ENCODE data around the gene INTS4.
"Not testable (repeated sequence)": the region's sequence is repeated elsewhere in the genome, so short reads cannot be mapped to it uniquely, and the experiment has no call there.

Gene INTS4

GRCh38 chr11:77876045-77876444 is 118.4 kb downstream of the INTS4 start:
- no peak for DNase-seq

DNA sequence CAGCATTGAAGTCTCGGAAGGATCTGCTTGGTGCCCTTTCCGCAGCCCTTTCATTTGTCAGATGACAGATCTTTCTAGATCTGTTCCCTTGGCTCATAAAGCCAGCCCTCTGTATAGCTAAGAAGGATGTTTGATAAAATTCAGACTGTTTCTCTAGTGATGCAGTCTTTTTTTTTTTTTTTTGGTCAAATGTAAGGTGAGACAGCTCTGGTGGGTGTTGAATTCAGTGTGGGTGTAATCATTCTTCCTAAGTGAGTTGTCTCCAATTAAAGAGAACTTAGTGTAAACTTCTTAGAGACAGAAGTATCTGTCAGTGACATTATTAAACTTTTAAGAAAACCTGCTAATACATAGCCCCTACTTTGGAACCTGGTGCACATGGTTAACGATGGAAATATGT is 120.3 kb downstream of the INTS4 start:
- no peak for DNase-seq

DNA sequence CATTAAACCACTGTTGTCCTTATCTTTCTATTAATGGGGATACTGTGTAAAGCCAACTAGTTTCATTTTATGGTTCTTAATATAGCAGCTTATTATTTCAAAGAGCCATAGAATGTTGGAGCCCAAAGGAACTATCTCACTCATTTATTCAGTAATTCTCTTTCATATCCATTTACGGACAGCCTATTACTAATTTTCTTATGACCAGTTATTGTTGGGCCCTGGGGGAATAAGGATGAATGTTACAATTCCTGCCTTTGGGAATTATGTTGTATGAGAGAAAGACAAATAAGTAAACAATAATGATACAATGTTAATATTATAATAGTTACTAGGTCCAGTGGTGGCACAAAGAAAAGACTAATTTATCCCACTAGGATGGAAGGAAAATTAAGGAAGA is 121.1 kb downstream of the INTS4 start:
- DNase-seq, result no peak

DNA sequence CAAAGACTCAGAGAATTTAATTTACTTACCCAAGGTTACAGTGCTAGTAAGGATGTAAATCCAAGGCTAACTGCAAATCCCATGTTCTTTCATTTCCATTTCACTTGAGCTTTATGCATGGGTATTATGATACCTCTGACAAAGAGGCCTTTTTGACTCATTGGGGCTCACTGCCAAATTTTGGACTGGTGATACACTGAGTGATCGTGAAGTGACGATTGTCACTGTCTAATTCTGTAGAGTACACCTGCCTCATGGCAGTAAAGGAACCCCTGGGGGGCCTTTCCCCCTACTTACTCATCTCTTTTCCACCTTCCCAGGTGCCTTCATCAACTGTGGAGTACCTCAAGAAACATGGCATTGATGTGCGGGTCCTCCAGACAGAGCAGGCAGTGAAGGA is 122.6 kb downstream of the INTS4 start:
- DNase-seq, result no peak

DNA sequence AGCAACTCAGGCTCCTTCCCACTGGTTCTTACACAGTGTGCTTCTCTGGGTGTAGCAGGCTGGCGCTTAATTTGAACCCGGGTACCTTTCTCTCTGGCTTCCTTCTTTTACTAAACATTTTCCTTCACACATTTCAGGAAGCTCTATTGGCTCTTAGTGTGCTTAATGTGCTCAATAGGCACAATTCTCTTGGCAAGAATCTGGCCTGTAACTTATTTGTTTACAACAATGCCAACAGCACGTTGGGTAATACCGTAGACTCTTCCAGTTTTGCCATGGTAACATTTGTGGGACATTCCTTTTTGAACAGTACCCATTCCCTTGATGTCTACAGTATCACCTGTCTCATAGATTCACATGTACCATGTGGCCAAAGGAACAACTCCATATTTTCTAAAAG is 125.7 kb downstream of the INTS4 start:
- no peak for DNase-seq

DNA sequence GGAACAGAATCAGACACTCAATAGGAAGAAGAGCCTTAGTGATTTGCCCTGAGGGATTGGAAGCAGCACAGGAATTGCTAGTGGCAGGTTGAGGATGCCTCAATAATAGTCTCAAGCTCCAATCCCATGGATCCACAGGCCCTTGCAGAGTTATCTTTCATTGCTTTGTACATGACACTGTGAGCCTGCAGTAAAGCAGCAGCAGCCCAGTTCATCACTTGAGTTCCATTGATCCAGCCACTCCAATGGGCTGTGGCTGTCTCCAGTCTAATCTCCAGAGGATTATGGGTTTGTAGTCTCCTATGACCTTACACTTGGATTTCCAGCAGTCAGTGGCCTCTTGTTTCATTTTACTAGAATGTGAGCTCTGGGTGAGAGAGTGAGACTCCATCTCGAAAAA is 128.1 kb downstream of the INTS4 start:
- DNase-seq, result no peak

GRCh38 chr11:77865805-77866204 is 128.7 kb downstream of the INTS4 start:
- DNase-seq, result no peak

GRCh38 chr11:77861444-77861843 is 133.0 kb downstream of the INTS4 start:
- not testable (repeated sequence) for DNase-seq

GRCh38 chr11:77857906-77858457 is 136.5 kb downstream of the INTS4 start:
- DNase-seq, result not testable (repeated sequence)

DNA sequence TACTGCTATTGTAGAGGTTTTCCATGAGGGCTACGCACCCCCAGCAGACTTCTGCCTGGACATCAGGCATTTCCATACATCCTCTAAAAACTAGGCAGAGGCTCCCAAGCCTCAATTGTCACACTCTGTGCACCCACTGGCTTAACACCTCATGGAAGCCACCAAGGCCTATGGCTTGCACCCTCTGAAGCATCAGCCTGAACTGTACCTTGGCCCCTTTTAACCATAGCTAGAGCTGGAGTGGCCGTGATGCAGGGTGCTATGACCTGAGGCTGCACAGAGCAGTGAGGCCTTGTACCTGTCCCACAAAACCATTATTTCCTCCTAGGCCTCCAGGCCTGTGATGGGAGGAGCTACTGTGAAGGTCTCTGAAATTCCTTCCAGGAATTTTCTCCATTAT is 139.6 kb downstream of the INTS4 start:
- peak; percentile 59 for DNase-seq

DNA sequence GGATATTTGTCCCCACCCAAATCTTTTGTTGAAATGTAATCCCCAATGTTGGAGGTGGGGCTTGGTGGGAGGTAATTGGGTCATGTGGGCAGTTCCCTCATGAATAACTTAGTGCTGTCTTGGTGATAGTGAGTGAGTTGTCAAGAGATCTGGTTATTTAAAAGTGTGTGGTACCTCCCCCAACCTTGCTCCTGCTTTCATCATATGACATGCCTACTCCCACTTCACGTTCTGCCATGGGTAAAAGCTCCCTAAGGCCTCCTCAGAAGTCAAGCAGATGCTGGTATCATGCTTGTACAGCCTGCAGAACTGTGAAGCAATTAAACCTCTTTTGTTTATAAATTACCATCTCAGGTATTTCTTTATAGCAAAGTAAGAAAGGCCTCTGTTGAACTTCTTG is 143.0 kb downstream of the INTS4 start:
- peak; percentile 94 for DNase-seq

- DNase-seq, result not testable (repeated sequence)
Measured at GRCh38 chr11:77843700-77844099, 150.8 kb downstream of the INTS4 start.

DNA sequence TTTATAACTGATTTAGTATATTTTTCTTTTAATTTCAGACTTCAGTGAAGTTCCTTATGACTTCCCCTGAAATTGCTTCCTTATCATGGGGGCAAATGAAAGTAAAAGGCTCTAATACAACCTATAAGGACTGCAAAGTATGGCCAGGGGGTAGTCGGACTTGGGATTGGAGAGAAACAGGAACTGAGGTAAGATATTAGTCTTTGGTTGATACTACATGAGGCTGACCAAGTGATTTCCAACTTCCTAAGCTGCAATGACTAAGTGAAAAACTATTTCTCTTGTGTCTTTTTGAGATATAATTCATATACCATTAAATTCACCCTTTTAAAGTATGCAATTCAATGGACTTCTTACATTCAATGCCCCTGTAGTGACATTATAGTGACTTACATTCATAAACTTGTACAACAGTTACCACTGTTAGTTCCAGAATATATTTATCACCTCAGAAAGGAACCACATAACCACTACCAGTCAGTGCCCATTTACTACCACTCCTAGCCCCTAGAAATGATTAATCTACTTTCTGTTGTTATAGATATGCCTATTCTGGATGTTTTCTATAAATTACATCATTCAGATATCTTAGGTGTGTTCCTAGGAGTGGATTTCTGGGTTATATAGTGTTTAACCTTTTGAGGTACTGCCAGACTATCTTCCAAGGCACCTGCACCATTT is 151.9 kb downstream of the INTS4 start:
- DNase-seq, result peak; percentile 97

DNA sequence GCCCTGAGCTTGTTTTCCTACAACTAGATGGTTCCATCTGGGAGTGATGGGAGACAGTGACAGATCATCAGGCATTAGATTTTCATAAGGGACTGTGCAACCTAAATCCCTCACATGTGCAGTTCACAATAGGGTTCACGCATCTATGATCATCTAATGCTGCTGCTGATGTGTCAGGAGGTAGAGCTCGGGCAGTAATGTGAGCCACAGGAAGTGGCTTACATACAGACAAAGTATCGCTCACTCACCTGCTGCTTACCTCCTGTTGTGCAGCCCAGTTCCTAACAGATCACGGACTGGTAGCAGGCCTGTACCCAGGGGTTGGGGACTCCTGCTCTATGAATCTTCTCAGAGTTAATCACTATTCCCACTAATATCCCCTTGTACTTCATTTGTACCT is 161.2 kb downstream of the INTS4 start:
- no peak for DNase-seq

DNA sequence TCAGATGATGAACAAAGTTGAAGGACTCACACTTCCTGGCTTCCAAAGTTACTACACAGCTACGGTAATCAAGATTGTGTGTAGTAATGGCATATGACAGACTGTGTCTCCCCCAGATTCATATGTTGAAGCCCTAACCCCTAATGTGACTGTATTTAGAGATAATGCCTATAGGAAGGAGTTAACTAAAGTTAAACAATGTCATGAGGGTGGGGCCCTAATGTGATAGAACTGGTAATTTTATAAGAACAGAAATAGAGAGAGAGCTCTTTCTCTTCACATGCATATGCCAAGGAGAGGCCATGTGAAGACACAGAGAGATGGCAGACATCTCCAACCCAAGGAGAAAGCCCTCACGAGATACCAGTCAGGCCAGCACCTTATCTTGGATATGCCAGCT is 165.5 kb downstream of the INTS4 start:
- DNase-seq, result no peak

Data from OCI-M1 (cell line).